Activated naive CD4-positive, alpha-beta T cell (primary cell): Measurements from ENCODE around the gene PTPN18.
A peak's percentile ranks its signal among the peaks of the same experiment; 100 is the strongest.

Experiments used
- DNase-seq, 4 experiments: peaks; one replicate each; lab custom pipeline; 2025; lab: John Stamatoyannopoulos, UW

PTPN18 gene

DNA sequence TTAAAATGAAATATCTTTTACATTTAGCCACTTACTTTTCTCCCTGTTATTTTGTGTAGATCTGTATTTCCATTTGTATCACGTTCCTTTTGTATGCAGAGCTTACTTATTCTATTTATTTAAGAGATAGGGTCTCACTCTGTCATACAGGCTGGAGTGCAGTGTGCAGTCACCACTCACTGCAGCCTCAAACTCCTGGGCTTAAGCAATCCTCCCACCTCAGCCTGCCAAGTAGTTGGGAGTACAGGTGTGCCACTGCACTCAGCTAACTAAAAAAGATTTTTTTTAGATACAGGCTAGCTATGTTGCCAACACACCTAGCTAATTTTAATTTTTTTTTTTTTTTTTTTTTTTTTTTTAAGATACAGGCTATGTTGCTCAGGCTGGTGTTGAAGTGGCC is 10.9 kb downstream of the PTPN18 start:
- no peak for DNase-seq

DNA sequence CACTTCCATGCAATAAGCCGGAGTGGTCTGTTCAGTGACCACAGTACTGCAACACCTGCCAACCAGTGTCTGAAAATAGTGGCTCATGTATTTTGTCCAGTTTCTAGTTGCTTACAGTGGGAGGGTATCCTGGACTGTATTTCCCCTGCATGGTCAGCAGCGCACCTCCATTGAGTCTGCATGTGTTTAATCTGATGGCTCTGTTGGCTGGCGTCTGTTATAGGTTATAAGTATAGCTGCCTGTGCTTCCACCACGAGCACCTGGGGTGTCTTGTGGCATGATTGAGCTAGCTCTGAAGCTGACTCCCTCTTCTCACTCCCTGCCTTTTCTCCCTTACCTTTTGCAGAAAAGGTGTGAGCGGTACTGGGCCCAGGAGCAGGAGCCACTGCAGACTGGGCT is 12.9 kb downstream of the PTPN18 start:
- DNase-seq, result no peak

DNA sequence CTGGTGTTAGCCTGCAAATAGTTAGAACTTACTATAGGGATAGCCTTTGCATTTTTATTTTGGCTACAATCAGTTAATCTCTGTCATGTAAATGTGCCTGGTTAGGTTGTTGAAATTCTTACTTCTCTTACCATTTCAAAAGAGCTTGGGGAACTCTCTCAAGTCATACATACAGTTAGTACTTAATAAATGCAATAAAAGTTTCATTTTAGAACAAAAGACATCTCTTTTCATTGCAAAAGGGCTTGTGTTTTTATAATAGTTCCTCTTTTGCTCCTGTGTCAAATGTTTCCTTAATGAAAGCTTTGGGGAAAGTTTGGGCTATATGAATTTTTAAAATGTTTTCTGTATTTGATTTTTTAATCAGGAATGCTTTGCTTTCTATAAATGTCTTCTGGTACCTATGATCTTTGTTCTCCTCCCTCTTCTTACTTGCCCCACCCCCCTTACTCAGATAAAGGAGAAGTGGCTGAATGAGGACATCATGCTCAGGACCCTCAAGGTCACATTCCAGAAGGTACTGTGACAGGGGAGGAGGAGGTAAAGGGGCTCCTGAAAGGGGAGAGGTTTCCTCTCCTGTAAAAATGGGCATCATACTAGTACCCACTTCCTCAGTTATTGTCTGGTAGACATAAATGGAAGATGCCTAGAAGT is 13.6 kb downstream of the PTPN18 start:
- no peak for DNase-seq

DNA sequence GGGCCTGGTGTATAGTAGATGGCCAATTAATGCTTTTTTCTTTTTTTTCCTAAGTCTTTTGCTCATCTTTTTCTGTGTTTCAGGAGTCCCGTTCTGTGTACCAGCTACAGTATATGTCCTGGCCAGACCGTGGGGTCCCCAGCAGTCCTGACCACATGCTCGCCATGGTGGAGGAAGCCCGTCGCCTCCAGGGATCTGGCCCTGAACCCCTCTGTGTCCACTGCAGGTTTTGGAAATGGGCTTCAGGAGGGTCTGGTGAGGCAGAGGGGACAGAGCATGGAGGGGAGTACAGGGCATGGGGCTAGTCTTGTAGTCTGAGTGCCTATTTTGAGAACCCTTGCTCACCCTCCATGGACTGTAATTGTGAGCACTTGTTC is 14.1 kb downstream of the PTPN18 start:
- no peak for DNase-seq

DNA sequence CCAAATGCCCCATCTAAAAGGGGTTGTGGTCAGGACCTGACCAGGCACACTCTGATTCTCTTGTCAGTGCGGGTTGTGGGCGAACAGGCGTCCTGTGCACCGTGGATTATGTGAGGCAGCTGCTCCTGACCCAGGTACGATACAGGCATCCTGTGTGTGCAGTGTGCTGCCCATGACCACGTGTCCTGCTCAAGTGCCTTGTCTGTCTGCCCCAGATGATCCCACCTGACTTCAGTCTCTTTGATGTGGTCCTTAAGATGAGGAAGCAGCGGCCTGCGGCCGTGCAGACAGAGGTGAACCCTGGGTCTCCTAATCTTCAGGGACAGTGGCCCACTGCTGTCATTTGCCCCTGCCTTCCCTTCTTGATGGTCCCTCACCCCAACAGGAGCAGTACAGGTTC is 14.6 kb downstream of the PTPN18 start:
- DNase-seq, result no peak

DNA sequence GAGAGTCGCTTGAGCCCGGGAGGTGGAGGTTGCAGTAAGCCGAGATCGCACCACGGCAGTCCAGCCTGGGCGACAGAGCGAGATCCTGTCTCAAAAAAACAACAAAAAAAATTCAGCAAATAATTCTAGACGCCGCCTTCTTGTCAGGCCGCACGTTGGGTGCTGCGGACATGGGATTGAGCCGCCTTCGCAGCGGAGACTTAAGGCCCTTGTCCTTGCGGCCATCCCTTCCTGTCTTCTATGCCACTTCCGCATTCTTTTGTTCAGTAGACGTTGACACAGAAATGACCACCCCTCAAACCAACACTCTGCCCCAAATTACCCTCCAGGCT is 15.8 kb downstream of the PTPN18 start:
- DNase-seq, result no peak

DNA sequence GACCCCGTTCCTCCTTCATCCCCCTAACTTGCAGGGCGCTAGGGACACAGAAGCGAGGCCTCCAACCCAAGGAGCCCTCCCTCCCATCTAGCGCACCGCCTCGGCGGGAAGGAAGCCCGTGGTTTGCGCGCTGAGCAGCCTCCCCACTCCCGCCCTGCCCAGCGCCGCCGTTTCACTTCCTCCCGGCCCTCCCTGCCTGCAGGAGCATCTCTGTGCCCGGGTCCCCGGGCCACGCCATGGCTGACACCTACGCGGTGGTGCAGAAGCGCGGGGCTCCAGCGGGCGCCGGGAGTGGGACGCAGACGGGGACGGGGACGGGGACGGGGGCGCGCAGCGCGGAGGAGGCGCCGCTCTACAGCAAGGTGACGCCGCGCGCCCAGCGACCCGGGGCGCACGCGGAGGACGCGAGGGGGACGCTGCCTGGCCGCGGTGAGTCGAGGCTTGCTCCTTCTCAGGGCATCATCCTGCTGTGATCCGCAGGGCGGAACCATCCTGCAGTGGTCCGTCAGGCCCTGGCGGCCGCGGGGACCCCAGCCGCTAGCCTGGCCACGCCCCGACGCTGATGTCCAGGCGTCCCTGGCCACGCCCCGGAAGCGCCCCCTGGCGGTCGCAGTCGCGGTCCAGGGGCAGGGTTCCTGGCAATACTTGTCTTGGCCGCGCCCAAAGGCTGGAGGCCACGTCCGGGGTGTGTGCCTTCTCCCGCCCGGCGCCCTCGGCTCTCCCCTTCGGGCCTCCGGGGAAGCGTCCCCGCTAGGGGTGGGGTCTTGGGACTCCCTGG is 16.4 kb downstream of the PTPN18 start:
- peak; percentile 25 to 65 (median 47) for DNase-seq

DNA sequence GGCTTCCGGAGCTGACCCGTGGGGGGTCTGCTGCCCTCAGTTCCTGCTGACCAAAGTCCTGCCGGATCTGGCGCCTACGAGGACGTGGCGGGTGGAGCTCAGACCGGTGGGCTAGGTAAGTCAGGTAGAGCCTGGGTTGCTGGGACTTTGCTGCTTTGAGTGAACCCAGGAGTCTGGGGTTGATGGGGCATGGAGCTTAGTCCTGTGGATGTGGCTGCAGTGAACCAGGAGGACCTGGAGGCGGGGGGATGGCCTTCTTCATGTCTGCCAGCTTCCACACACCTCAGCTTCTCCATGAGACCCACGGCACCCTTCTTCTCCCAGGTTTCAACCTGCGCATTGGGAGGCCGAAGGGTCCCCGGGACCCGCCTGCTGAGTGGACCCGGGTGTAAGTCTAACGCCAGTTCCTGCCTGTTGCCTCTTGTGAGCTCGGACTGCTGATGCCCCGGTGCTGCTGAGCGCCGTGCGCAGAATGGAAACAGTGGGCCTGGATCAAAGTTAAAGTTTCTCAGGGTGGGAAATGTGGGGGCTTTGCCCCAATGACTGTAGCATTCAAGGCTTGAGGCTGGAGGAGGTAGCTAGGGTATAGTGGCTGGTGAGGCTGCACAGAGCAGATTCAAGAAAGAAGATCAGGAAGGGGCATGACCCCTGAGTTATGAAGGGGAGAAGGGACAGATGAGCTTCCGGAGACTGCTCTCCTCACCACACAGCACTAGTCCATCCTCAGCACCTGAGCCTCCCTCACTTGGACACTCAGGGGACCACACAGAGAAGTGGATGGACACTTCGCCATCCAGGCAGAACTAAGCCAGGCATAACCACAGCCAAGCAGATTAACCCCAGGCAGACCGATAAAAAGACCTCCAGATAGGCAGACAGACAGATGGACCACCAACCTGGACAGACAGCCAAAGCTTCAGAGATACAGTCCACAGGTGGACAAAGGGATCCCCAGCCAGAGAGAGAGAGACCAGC is 17.3 kb downstream of the PTPN18 start:
- DNase-seq, result no peak

DNA sequence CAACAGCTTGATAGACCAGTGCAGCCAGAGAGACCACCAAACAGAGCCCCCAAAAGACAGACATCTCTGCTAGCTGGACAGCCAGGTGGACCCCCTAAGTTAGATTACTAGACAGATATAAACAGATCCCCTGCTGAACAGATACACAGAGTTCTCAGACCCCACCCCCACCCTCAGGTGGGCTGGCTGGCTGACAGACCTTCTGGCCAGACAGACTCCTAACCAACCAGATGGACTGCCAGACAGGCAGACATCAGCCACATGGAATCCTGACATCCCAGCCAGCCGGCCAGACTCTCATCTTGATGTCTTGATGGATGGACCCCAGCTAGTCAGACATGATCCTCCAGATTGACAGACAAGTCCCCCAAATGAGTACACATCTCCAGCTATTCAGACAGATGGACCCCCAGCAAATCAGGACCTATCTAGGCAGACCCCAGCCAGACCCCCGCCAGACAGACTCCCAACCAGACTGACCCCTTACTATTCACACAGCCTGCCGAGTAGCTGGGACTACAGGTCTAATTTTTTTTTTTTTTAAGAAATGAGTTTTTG is 18.0 kb downstream of the PTPN18 start:
- DNase-seq, result no peak

DNA sequence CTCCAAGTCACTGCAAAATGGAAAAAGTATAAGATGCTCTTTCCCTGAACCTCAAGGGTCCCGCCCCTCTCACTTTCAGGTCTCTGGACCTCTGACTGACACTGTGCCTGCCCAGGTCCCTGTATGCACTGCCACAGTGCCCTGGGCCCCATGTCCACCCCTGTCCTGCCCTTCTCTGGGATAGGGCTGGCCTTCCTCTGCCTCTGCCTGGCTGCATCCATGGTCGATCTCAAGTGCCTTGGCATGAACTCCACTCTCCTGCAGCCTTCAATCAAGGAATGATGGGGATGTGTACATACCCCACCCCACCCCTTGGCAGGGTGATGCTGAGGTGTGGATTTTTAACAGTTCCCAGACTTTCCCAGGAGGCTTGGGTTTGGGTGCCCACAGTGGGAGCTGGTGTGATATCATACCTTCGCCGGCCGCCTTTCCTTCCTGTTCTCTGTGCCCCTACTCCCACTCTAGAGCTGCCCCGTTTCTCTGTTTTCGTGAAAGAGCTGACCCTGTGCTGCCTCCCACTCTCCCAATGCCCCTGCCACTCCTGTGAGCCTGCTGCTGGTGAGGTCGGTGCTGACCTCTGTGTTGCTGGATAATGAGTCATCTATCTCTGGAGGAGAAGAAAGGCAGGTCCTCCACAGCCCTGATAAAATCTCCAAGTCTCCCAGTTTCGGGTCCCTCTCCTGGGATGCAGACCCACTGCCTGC is 18.9 kb downstream of the PTPN18 start:
- DNase-seq, result no peak

DNA sequence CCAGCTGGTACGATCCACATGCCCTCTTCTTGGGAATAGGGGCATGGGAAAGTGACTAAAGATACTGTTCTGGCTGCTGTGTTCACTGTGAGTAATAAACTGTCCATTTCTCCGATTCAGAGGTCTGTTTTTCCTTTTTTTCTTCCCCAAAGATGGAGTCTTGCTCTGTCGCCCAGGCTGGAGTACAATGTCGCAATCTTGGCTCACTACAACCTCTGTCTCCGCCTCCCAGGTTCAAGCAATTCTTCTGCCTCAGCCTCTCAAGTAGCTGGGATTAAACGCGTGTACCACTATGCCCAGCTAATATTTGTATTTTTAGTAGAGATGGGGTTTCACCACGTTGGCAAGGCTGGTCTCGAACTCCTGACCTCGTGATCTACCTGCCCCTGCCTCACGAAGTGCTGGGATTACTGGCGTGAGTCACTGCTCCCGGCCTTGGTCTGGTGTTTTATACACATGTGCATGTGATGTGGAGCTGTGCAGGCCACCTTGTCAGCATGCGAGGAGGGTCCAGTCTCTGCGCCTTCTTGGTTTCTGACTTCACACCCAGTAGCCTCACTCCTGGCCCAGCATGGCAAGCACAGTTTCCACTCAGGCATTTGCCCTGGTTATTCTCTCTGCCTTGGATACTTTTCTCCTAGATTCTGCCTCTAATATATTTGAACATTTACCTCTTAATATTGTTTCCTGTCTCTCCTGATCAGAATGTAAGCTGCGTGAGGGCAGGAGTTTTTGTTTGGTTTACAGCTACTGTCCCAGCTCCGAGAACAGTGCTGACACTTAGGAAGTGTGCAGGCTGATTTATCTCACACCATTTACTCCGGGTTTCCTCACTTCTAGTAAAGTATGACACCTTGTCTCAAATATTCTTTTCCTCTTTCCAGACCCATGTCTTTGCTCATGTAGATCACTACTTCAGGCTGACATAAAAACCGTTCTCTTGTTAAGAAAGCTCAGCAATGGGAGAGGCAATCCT is 19.7 kb downstream of the PTPN18 start:
- no peak for DNase-seq

DNA sequence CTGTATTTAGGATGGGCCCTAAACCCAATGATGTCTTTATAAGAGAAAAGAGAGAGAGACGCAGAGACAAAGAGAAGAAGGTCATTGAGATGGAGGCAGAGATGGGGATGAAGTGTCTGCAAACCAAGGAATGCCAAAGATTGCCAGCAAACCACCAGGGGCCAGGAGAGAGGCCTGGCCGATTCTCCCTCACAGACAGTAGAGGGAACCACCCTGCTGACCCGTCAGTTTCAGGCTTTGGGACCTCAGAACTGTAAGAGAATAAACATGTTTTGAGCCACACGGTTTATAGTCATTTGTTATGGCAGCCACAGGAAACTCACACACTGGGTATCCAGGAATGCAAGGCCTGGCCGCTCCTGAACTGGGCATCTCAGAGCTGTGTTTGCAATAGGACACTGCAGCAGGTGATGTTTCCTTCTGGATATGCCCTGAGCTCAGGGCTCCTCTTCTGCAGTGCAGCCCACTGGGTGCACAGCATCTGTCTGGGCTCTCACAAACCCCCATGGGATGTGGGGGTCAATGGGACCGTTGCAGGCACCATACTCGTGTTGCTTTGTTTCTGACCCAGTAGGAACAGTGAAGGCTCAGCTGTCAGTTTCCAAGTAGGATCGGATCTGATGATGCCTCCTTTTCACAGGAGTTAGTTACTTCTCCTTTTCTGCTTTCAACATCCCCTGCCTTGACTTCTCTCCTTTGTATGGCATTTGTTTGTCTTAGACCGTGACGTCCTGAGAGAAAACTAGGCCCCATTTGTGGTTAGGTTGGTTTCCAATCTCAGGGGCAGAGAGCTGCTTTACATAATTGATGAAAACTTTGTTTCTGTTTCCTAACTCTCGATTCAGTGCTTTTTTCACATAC is 20.8 kb downstream of the PTPN18 start:
- DNase-seq, result no peak

DNA sequence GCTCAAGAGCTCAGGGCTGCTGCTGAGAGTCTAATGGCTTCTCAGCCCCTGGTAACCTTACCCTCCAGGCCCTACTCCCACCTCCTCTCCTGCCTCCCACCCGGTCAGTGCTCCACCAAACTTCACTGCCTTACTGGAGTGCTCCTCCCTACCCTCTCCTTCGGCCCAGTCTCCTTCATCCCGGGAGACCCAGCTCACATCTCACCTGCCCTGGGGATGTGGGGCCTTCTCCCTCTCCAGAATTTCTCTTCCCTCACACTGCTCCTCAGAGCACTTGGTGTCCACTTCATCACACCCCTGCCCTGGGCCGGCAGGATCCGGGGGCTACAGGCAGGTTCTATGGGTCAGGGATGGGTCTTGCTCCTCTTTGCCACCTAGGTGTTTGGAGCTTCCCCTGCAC is 21.6 kb downstream of the PTPN18 start:
- no peak for DNase-seq

DNA sequence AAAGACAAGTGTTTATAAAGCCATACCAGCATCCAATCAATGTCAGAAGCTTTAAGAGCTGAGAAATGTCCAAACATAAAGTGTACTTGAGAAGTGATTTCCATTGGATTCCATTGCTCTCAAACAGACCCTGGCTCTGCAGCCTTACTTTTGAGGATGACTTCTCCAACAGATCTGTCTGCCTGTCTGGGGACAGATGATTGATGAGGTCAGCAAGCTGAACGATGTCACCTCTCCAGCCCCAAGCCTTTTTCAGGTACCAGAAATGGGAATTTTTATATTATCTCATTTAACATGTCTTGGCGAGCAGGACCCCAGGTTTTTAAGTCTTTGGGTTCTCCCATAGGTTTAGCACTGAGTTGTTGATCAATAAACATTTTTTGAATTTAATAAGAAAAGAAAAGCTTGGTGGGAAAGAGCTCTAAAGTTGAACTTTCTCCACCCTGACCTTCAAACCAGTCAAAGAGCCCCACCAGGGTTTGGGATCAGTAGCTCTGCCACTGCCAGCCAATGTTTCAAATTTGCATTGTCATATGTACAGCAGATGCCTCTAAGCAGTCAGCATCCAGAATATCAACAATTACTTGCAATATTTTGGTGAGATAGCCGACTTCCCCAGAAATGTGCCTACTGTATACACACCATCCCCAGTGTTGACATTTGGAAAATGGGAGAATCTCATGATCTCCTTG is 22.5 kb downstream of the PTPN18 start:
- DNase-seq, result no peak

DNA sequence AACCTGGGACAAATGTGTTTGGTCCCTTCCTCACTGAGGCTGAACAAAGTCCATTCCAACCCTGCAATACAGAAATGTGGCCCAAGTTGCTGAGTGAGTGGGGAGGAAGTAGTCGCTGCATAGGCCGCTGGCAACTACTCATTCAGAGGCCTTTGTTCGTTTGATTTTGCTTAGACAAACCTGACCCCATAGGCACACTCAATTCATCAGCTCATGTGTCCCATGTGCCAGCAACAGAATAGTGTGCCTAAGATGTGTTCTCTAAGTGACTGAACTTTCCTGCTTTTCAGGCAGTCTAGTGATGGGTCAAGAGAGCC is 23.0 kb downstream of the PTPN18 start:
- DNase-seq, result no peak

DNA sequence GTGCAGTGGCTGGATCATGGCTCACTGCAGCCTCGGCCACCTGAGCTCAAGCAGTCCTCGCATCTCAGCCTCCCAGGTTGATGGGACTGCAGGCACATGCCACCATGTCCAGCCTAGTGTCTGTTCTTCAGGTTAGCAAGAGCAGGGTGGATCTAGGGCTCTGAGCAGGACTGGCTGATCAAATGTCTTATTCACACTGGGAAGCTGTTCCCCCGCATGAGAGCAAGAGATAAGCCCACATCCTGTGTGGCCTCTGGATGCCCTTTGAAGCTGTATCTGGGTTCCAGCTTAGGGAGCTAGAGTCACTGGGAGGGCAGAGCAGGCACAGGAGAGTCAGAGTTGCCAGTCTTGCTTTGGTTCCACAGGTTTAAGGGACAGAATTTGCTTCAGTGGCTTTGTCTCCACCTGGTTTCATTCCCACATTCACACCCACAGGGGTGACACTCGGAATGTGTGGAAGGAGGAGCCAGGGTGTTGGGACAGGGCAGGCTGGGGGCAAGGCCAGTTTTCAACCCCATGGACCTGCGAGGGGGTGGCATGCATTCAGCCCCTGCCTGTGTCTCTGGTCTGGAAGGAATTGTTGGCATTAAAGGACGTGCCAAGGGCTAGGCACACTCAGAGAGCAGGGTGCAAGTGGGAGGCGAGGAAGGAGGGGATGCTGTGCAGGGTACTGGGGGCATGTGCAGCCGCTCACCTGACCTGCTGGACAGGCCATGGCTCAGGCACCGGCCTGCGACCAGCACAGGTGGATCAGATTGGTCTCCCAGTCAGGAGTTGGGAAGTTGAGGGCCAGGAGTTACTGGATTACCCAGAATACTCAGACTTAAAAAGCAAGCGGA is 24.5 kb downstream of the PTPN18 start:
- DNase-seq, result no peak

DNA sequence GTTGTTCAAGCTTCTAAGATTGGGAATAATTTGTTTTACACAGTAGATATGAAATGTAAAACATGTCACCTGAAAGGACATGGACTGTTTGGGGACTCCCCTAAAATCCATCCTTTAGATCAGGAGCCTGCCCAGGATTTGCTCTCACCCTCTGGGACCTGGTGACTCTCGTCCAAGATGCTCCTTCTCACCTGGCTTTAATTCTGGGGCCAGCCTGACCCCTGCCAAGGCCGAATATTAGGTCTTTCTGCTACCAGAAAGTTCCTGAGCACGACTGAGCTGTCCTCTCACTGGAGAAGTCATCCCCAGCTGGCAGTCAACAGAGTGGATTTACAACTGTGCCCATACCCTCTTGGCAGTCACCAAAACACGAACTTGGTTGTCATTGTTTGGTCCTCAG is 25.3 kb downstream of the PTPN18 start:
- no peak for DNase-seq

DNA sequence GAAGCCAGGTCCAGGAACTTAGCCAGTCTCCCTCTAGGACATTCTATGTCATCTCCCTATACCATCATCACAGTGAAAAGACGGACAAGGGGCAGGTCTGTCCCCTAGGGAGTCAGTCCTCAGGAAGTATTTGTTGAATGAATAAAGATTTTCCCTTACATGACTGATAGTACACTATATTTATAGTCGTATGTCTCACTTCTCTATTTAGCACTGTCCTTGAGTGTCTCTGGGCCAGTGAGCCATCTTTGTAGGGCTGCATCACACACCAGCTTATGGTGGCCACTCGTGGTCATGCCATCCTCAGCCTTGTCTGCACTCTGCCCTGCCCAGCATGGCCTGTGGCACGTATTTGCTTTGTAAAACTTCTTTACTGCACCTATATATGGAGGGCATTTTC is 25.8 kb downstream of the PTPN18 start:
- DNase-seq, result no peak
